NK-92 (cell line): ENCODE results near the gene TNS3.

Experiments
- DNase-seq: peaks from one replicate; lab custom pipeline; 2025; ENCODE audit not compliant: unreplicated experiment; lab: John Stamatoyannopoulos, UW

TNS3 gene

GRCh38 chr7:47508389-47509380 lies 73.2 kb downstream of the TNS3 start:
- DNase-seq = no peak

DNA sequence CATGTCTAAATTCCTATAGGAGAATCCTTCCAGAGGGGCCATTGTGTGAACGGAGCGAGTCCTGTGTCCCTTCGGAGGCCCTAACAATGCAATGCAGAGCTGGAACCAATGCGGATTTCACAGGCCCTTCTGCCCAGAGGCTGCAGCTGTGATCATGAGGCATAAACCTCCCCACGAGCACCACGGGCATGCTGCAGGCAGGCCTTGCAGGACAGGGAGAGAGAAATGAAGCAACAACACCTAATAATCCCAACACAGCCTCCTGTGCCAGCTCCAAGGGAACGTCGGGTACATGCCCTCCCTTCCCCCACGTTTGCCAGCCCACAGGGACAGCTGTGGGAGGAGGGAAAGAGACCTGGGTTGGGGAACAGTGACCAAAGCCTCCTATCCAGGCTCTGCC lies 74.4 kb downstream of the TNS3 start:
- no peak for DNase-seq

GRCh38 chr7:47506382-47507339 lies 75.2 kb downstream of the TNS3 start:
- no peak for DNase-seq

DNA sequence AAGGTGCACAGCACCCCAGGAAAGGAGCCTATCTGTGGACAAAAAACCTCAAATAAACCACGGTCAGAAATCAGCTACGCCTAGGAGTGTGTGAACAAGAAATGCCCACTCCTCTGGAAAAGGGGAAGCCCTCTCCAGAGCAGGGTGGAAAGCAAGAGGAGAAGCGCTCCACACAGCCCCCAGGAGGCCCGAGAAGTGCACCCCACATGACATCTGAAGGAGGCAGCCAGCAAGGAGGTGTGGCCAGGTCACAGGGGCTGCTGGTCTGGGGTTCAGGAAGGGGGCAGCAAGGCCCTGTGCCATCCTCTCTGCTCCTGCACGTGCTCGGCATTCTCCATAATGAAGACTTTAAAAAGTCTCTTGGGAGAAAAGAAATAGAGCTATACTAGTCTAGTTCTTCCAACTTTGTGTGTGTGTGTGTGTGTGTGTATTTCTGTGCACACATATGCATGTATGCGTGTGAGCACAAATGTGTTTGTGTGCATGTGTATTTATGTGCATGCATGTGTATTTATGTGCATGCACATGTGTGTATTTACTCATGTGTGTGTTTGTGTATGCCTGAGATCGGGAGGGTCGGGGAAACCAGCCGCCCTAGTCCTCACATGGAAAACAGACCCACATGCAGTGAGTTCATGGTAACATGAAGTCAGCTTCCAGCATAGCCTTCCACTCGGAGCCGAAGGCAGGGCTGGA lies 76.5 kb downstream of the TNS3 start:
- DNase-seq = no peak

DNA sequence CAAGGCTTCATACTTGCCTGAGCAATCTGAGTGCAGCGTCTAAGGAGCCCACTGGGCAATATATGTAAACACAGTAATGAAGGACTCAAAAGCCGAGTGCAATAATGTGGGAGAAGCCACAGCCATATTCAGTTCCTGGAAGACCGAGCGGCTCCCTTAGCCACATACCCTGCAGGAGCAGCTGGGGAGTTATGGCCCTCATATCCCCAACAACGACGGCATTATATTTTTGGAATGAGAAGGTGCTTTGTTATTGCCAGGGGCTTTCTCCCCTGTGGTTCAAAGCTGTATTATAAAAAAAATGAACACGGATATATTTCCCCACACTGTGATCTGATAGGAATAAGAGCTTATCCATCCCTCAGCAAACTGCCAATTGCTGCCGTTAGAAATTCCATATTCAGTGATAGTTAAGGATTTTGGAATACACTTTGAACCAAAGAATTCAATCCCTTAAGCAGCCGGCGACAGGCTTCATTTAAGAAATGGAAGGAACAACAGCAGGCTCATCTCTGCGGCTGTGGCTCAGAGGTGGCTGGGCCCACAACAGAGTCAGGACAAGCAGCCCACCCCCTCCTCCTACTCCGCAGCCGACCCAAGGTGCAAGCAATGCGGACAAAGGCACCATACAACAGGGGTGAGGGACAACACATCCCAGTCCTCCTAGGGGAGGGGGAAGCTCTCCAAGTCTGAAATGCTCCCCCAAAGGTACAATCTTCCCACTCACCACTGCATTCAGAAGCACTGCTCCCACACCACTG lies 77.2 kb downstream of the TNS3 start:
- DNase-seq = no peak

DNA sequence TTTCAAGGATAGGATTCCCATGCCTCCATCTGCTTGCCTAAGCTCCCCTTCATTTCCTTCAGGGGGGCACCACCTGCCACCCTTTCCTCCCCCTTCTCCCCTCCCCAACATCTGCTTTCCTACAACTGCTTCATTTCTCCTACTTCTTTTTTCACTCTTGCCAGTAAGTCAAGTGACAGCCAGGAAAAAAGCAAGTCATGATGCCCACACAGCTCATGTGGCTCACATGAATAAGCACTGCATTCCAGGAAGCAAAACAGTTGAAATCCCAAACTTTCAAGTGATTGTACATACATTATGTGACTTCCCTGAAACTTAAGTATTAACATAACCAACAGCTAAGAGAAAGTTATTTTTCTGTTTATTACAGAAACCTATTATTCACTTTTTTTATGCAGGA lies 78.6 kb downstream of the TNS3 start:
- no peak for DNase-seq

GRCh38 chr7:47502240-47502877 lies 79.6 kb downstream of the TNS3 start:
- DNase-seq = no peak

GRCh38 chr7:47501406-47501805 lies 80.5 kb downstream of the TNS3 start:
- DNase-seq = no peak

DNA sequence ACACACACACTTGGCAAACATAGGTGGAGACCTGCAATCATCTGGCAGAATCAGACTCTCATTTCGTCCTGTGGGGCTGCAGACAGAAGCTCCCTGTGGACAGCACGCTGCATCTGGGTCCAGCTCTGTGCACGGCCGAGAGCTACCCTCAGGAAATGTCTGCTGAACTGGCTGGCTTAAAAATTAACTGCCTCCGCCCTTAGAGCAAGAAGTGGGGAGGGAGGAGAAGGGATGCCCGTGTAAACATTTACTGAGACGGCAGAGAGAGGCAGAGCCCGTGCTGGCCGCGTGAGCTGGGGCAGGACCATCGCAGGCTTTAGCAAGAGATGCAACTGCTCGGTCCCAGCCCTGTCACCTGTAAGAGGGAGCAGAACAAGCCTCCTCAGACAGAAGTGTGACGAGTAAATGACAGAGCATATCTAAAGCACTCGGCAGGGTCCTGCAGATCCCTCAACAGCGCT lies 81.8 kb downstream of the TNS3 start:
- no peak for DNase-seq

DNA sequence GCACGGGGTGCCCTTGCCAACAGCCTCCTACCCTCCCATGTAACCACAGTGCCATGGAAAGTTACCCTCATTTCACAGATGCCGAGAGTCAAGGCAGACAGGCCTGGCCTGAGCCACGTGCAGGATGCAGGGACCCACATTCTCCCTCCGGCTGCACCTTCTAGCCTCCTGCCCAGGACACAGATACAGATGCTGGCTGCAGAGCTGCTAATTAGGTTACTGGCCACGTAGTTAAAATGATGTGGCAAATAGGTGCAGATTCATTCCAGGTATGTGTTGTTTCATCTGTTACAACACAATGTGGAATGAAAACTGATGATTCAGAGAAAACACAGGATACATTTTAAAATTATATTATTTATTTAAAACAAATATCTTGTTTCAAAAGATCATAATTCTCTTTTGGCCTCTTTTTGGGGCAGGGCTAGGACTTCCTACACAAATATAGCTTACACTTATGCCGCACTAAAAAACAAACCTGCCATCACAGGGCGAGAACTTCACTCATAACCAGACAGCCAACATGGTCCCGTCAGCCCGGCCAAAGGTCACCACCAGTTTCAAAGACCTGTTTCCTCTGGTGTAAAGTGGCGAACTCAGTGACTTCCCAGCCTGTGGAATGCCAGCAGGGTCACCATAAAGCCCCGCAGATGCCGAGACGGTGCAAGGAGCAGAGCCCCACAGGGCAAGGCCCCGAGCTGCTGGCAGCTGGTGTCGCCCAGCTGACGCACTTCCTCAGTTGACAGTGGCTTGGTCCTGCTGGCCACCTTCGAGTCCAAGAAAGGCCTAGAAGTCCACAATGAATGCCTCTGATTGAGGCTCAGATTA lies 83.5 kb downstream of the TNS3 start:
- DNase-seq = no peak

- no peak for DNase-seq
Measured at GRCh38 chr7:47497367-47498096, 84.4 kb downstream of the TNS3 start.

- DNase-seq = no peak
Measured at GRCh38 chr7:47496666-47497065, 85.2 kb downstream of the TNS3 start.

DNA sequence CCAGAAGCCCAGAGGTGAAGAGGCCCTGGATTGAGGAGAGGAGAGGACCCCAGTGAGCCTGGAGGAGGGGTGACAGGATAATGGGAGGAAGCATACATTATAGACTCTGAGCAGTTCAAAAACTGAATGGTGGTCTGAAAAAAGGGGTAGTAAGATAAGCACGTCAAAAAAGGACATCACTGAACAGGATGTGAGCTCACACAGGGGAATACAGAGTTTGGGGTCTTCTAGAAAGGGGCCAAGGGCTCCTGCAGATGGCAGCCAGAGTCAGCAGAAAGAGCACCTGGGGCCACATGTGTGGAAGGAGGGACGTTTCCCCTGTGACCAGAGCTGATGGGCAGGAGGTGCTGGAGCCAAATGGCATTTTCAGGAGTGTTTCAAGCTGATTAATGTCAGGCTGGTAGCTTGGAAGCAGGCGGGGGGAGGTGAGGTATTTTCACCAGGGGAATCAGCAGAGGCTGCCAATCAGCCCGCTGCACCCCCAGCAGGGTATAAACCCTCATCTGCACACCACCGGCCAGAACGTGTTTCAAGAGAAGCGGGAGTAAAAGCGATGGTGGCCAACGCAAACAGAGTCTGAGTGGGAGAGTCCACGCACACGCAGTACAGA lies 85.8 kb downstream of the TNS3 start:
- no peak for DNase-seq

DNA sequence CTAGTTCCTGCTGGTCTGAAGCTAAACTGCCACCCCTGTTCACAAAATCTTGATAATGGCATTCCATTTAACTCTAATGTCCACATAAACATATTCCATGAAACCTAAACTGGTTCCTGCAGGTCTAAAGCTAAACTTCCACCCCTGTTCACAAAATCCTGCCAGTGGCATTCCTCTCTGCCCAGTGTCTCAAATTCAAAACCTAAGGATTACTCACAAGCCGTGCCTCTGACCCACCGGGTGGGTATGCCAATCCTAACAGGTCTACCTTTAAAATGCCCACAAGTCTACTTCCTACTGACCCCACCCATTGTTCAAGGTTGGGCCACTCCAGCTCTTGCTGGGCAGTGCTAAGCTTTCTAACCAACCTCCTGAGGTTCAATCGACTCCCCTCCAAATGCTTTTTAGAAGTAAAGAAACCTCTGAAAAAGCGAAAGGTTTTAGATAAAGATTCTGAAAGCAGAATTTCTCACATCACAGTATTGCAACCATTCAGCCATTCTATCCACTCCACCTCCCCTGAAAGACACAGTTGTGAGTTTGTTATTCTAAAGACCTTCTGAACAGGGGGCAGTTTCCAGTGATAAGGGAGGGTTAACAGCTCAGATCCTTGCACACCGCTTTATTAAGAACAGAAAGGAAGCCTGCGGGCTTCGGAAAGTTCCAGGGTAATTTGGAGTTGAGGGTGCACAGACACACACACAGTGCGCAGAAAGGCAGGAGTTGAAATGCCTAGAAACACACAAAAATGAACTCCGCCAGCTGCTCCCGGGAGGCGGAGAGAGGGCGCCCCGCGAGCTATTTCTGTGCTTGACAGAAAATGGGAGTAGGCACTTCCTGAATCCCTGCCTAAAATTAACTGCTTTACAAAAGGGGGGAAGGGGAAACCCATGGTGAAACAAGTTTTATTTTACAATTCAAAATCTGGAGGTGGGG lies 87.7 kb downstream of the TNS3 start:
- DNase-seq = no peak

DNA sequence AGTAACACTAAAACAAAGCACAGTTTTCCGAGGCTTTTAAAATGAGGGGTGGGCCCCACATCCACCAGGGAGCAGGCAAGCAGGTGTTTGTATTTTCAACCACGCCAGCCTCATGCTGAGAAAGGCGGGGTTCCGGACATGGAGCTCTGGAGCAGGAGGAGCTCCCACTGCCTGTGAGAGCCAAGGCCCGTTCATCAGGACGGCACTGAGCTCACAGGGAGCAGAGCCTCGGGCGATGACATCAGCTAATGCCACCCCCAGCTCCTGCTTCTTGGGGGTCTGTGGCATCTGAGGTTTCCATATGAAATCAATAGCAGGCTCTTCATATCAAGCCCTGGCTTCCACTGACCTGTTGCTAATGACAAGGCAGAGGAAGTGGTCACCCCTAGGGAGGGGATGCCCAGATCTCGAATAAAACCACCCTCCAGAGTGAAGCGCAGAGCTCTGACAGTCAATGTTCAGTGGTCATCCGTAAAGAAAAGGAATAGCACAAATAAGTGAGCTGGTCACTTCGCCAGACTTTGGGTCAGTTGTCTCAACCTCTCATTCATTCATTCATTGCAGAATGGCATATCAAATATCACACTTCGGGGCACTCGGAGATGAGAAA lies 89.1 kb downstream of the TNS3 start:
- no peak for DNase-seq

DNA sequence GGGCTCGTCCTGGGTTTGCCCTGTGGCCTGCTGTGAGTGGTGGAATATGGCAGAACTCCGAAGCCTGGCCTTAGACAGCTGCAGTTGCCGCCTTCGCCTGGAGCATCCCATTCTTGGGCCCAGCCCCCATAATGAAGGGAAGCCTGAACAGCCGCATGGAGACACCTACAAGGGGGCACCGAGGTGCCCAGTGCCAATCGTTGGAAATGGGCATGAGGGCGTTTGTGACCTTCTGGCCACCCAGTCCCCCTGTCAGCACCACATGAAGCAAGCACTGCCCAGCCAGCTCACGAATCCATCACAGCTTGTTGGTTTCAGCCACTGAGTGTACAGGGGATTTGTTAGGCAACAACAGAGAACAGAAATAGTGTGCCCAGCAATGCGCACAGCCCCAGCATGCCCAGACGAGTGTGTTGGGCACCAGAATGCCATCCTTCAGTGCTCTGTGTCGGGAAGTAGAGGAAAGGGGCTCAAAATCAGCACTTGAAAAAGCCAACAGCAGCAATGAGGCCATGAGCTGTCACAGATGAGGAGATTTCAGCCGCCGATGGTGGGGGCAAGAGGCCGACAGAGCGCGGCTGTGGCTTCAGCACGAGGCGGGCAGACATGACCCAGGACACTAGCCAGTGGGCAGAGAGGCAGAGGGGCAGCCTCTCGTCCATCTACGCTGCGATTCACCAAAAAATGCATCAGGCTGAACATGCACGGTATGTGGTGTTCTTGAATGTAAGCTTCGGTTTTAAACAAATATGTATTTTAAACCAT lies 91.2 kb downstream of the TNS3 start:
- no peak for DNase-seq
